Hippocampal formation (tissue), 2 donors: ENCODE measurements around the gene IFT27.

Experiments used
- DNase-seq, 2 donors: peaks; one replicate each; lab custom pipeline; 2025; lab: John Stamatoyannopoulos, UW

The IFT27 gene

DNA sequence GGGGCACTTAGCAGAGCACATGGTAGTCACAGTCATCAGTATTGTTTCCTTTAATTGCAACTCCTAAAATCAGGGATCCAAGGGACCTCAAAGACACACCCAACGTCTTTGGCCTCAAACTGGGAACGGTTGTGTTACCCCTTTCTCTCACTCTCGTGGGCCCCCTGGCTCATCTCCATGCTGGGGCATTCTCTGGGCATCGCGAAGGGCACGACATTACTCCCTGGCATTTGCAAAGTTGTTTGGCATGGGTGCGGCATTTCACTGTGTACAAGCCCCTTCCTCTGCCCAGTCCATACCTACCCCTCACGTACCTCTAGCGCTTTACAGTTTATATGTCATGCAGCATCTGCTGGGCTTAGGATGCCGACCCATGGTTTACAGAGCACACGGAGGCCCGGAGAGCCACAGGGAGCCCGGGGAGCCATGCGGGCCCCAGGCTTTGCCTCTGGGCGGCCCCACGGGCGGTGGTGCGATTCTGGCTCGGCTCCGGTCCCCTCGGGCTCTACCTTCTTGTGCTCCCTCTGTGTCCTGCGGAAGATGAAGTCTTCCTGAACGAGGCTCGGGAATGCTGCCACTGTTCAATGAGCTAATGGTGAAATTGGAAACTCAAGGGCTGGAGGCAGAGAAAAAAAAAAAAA is 50.4 kb downstream of the IFT27 start:
- no peak for DNase-seq

DNA sequence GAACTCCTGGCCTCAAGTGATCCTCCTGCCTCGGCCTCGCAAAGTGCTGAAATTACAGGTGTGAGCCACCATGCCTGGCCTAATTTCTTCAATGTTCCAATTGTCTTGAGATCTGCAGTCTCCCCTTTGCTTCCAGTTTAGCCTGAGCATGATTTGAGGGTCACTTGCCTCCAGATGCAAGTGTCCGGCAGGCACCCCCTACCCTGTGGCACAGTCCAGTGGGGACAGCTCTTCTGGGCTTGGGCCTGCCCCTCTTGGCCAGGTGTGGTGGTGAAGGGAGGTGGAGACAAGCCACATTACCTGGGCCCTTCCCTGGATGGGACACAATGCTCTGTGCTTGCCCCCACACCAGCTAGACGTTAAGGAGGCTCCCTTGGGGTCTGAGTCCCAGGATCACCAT is 51.1 kb downstream of the IFT27 start:
- DNase-seq = no peak

DNA sequence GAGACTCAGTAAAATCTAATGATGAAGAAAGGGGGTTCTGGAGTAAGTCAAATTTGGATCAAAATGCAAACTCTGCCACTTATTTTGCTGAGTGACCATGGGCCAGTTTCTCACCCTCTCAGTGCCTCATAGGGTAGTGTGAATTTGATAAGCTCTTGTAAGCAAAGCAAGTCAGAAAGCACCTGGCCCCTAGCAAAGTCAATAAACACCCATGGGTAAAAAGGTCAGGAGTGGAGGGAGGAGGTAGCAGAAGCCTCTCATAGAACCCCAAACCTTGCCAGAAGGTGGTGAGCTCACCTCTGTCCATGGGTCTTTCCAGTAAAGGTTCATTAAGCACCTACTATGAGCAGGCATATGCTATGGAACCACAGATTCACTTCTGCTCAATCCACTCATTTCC is 53.9 kb downstream of the IFT27 start:
- DNase-seq = no peak

DNA sequence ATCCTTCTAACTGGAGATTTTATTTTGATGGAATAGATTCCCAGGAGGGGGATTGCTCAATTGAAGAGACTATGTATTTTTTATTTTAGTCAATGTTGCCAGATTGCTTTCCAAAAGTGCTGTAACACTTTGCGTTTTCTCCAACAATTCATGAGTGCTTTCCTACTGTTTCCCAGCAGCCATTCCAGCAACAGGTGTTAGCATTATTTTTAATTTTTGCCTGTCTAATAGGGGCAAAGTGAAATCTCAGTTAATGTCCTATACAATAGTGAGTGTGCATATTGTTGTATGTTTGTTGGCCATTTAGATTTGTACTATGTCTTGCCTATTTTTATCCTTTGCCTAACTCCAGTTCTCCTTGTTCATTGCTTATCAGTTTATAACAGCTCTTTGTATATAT is 60.3 kb downstream of the IFT27 start:
- no peak for DNase-seq

DNA sequence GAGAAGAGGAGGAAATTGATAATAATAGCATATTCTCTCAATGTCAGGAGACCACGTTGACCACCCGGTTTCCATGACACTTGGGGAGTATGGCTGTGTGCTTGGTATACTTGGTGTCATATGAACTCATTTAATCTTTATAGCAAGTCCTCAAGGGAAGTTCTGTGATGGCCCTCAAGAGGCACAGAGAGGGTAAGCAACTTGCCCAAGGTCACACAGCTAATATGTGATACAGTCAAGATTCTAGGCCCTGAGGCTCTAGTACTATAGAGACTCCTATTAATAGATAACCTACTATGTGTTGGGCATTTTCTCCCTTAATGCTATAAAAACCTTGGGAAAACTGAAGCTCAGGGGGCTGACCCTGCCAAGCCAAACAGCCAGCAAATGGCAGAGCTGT is 61.8 kb downstream of the IFT27 start:
- DNase-seq = no peak

DNA sequence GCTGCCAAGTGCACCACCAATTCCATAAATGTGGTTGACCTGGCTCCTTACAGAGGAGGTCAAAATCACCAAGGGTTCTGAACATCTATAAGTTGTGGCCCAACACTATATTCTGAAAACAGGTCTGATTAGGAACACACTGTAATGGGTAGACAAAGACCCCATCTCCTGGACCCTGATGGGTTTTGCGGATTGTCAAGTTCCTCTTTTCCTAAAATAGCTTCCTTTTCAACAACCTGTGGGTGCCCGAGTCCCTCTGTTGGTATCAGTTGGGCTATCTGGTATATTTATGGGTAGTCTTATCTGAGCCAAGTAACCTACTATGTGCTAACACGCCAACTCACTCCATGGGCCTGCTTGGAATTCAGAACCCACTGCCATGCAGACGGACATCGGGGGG is 62.5 kb downstream of the IFT27 start:
- no peak for DNase-seq
